WERI-Rb-1 (cell line): ENCODE data around the gene TEX22.

Experiments used
- DNase-seq: peaks from one replicate; pipeline ENCODE4 v3.0.0-alpha.2; 2020
- H3K27ac ChIP-seq: fragments of 250-450 bp; sonication (Bioruptor Pico); 2 replicates; pipeline ENCODE4 v1.5.1; 2020; ENCODE audit warnings: mild to moderate bottlenecking, moderate library complexity
- H3K27me3 ChIP-seq: fragments of 250-450 bp; sonication (Bioruptor Pico); 2 replicates; pipeline ENCODE4 v1.5.1; 2021; ENCODE audit warnings: mild to moderate bottlenecking, low read depth, moderate library complexity; ENCODE audit not compliant: insufficient read depth, severe bottlenecking
- H3K36me3 ChIP-seq: fragments of 250-450 bp; sonication (Bioruptor Pico); 2 replicates; pipeline ENCODE4 v1.5.1; 2020; ENCODE audit warnings: mild to moderate bottlenecking, moderate library complexity
- H3K4me3 ChIP-seq: 2 replicates; pipeline ENCODE4 v1.5.1; 2011; ENCODE audit warnings: low read depth, mild to moderate bottlenecking, control low read depth, low read length
- H3K9me3 ChIP-seq: fragments of 250-450 bp; sonication (Bioruptor Pico); 2 replicates; pipeline ENCODE4 v1.5.1; 2021; ENCODE audit warnings: mild to moderate bottlenecking, moderate library complexity; ENCODE audit not compliant: severe bottlenecking
- TF ChIP-seq, protein P1 (sequence below): IDR thresholded peaks from 2 replicates; pipeline ENCODE4 v1.5.1; 2011; ENCODE audit warnings: low read depth, mild to moderate bottlenecking, control low read depth, inconsistent platforms, low read length

The TEX22 gene

DNA sequence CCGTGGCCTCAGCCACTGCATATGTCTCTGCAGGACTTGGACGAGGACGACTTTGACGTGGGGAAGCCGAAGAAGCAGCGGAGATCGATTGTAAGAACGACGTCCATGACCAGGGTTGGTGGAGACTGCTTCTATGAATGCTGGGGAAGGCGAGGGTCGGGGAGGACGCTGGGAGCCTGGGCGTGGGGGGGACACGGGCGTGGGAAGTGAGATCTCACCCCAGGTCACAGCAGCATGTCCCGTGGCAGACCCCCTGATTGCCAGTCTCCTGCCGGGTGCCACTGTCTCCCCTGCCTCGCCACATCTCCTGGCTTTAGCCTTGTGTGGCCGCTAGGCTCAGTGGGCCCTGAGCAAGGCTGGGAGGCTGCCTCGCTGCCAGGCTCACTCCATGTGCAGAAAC is 29.9 kb upstream of the TEX22 start:
- H3K36me3 ChIP-seq, result peaks cover 2% of the 10 kb centered on the region
- TF ChIP-seq, protein P1, sequence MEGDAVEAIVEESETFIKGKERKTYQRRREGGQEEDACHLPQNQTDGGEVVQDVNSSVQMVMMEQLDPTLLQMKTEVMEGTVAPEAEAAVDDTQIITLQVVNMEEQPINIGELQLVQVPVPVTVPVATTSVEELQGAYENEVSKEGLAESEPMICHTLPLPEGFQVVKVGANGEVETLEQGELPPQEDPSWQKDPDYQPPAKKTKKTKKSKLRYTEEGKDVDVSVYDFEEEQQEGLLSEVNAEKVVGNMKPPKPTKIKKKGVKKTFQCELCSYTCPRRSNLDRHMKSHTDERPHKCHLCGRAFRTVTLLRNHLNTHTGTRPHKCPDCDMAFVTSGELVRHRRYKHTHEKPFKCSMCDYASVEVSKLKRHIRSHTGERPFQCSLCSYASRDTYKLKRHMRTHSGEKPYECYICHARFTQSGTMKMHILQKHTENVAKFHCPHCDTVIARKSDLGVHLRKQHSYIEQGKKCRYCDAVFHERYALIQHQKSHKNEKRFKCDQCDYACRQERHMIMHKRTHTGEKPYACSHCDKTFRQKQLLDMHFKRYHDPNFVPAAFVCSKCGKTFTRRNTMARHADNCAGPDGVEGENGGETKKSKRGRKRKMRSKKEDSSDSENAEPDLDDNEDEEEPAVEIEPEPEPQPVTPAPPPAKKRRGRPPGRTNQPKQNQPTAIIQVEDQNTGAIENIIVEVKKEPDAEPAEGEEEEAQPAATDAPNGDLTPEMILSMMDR, result no peak
- no peak overlapping the region for H3K4me3 ChIP-seq
- DNase-seq, result no peak
- H3K27me3 ChIP-seq, result no peaks in the 10 kb centered on the region
- H3K9me3 ChIP-seq, result peaks cover 5% of the 10 kb centered on the region
- H3K27ac ChIP-seq, result no peak overlapping the region

DNA sequence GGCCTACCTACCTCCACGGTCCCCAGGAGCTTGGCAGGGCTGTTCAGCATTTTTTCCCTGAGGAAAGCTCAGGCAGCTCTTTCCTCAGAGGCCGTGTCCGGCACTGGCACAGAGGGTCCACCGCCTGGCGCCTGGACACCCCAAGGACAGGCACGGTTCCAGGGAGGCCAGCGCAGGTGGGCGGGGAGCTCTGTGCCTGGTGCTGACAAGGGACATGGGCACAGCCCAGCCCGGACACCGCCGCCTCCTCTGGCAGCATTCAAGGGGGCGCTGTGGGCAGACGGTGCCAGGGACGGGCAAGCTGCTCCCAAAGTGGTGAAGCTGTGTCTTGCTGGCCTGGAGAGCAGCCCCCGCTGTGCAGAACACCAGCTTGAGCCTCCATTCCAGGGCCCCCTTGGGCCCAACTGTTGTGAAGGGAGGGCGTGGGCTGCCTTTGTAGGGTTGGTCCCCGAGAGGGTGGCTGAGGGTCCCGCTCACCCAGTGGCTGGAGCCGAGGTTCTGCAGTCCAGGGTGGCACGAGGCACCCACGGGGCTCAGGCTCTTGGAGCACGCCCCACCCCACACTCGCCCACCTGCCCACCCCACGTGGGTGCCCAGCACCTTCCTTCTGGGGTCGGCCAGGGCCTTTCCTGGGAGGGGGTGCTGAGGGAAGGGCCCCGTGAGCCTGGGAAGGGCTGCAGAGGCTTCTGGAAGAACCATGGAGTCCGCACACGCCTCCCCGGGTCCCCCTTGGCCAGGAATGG is 29.3 kb upstream of the TEX22 start:
- Histone ChIP-seq H3K27ac (no peak overlapping the region), H3K4me3 (no peak overlapping the region), H3K9me3 (peaks cover 10% of the 10 kb centered on the region), H3K36me3 (peaks cover 2% of the 10 kb centered on the region), H3K27me3 (no peaks in the 10 kb centered on the region)
- no peak for DNase-seq
- TF ChIP-seq, protein P1, result no peak

DNA sequence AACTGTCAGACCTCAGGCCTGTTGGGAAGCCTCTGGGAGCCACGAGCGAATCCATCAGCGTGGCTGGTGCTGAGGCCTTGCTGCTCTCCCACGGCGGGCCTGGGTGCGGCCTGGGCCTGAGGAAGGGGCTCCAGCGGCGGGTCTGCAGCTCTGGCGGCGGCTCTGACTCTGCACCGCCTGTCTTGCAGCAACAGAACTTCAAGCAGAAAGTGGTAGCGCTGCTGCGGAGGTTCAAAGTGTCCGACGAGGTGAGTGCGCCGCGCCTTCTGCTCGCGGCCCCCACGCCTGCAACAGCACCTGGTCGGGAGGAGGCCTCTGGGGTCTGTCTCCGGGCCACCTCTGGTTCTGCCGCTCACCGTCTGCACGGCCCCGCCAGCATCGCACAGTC is 28.7 kb upstream of the TEX22 start:
- no peaks in the 10 kb centered on the region for H3K27me3 ChIP-seq
- no peak for DNase-seq
- peaks cover 2% of the 10 kb centered on the region for H3K36me3 ChIP-seq
- TF ChIP-seq, protein P1, result no peak
- H3K4me3 ChIP-seq, result no peak overlapping the region
- peaks cover 10% of the 10 kb centered on the region for H3K9me3 ChIP-seq
- H3K27ac ChIP-seq, result no peak overlapping the region

DNA sequence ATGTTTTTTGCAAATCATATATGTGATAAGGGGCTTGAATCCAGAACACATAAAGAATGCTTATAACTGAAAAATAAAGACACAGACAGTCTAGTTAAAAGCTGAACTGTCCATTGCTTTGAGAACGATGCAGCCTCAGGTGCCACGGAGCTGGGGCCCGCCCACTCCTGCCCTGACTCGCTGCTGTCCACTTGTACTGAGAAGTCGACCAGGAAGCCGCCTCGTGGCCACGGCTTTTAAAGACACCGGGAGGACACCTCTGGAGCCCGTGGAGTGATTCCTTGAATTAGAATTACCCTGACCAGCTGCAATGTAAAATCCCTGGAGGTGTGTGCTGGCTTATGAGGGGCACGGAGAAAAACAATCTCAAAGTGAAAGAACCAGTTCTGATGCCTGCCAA is 23.9 kb upstream of the TEX22 start:
- H3K36me3 ChIP-seq, result peaks cover 2% of the 10 kb centered on the region; the same call in 1 of the 2 replicates
- H3K4me3 ChIP-seq, result no peak overlapping the region
- H3K27ac ChIP-seq, result no peak overlapping the region
- H3K9me3 ChIP-seq, result peaks cover 10% of the 10 kb centered on the region
- DNase-seq, result no peak
- no peaks in the 10 kb centered on the region for H3K27me3 ChIP-seq
- TF ChIP-seq, protein P1, result no peak

DNA sequence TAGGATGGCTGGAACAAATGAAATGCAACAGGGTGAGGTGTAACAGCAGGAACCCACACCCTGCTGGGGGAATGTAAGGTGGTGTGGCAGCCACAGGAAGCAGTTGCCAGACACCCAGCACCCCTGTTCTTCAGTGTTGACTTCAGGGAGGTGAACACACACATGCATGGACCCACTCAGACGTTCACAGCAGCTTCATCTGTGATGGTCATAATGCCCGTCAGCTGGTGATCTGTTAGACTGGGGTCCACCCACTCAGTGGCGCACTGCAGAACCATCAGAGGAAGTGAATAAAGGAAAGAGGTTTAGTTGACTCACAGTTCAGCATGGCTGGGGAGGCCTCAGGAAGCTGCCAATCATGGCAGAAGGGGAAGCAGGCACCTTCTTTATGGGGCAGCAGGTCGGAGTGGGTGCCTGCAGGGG is 22.7 kb upstream of the TEX22 start:
- H3K27ac ChIP-seq, result no peak overlapping the region
- no peak for DNase-seq

More for the DNA sequence above, 22.7 kb upstream of the TEX22 start:
- Histone ChIP-seq H3K4me3 (no peak overlapping the region), H3K36me3 (peaks cover 7% of the 10 kb centered on the region), H3K27me3 (no peaks in the 10 kb centered on the region), H3K9me3 (peaks cover 10% of the 10 kb centered on the region)
- TF ChIP-seq, protein P1, result no peak
